Transverse colon (tissue), 4 donors: ENCODE results near the gene ZBTB7C.

Experiments used
- EP300 ChIP-seq: sonication (generic); formaldehyde crosslinking; IDR thresholded peaks from one replicate; pipeline ENCODE4 v1.6.1; 2017; ENCODE audit warnings: antibody characterized with exemption, low read depth
- POLR2A ChIP-seq: fragments of 450-650 bp; IDR thresholded peaks from one replicate; pipeline ENCODE4 v1.6.1; 2016; ENCODE audit warnings: antibody characterized with exemption, mild to moderate bottlenecking, moderate library complexity
- POLR2AphosphoS5 ChIP-seq, 3 donors: sonication (generic); formaldehyde crosslinking; IDR thresholded peaks; one replicate each; pipeline ENCODE4 v1.6.1; 2016; ENCODE audit warnings: antibody characterized with exemption in 3 of 3
- TF ChIP-seq, protein P1 (sequence below), 5 experiments: fragments of 200-600 bp in 3 of 5; fragments of 450-650 bp in 2 of 5; sonication (generic) in 3 of 5; IDR thresholded peaks; 1 replicate in 2 of 5; 2 replicates in 3 of 5; pipeline ENCODE4 v1.5.1; 2016 to 2017; ENCODE audit warnings: antibody characterized with exemption in 5 of 5, inconsistent platforms in 3 of 5, mild to moderate bottlenecking in 2 of 5, moderate library complexity in 1 of 5

DNA sequence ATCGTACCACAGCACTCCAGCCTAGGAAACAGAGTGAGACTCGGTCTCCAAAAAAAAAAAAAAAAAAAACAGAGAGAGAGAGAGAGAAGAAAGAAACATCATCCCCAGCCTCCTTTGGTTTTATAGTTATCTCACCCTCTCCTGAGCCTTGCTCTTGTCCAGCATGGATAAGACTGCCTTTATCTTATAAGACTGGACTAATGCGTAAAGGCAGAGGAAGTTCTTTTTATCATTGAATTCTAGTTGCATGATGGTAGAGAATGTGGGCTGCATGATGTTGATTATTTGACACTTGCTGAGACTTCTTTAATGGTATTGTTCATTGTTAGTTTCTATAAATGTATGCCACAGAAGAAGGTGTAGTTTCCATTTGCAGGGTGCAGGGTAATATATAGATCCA, 124.4 kb downstream of the ZBTB7C start:
- TF ChIP-seq, protein P1, sequence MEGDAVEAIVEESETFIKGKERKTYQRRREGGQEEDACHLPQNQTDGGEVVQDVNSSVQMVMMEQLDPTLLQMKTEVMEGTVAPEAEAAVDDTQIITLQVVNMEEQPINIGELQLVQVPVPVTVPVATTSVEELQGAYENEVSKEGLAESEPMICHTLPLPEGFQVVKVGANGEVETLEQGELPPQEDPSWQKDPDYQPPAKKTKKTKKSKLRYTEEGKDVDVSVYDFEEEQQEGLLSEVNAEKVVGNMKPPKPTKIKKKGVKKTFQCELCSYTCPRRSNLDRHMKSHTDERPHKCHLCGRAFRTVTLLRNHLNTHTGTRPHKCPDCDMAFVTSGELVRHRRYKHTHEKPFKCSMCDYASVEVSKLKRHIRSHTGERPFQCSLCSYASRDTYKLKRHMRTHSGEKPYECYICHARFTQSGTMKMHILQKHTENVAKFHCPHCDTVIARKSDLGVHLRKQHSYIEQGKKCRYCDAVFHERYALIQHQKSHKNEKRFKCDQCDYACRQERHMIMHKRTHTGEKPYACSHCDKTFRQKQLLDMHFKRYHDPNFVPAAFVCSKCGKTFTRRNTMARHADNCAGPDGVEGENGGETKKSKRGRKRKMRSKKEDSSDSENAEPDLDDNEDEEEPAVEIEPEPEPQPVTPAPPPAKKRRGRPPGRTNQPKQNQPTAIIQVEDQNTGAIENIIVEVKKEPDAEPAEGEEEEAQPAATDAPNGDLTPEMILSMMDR (IDR thresholded peaks at IDR 0.05), result no peak
- no peak for TF ChIP-seq POLR2A
- no peak for TF ChIP-seq EP300
- TF ChIP-seq POLR2AphosphoS5 (IDR thresholded peaks at IDR 0.05), result no peak
